Measurements from ENCODE around the gene GLT6D1. TPM values are rescaled to one million over a fixed set of nuclear protein-coding genes. Genes with fewer than 3 reads are reported as not detected.

Gene GLT6D1
- total RNA-seq, 1 donor from 2014 or later, result not detected

- no peak for DNase-seq (ENCODE audit: low spot score)
- no peak overlapping the region for H3K4me3 Mint-ChIP-seq (ENCODE audit: unreplicated experiment)
- TF ChIP-seq, protein P1, sequence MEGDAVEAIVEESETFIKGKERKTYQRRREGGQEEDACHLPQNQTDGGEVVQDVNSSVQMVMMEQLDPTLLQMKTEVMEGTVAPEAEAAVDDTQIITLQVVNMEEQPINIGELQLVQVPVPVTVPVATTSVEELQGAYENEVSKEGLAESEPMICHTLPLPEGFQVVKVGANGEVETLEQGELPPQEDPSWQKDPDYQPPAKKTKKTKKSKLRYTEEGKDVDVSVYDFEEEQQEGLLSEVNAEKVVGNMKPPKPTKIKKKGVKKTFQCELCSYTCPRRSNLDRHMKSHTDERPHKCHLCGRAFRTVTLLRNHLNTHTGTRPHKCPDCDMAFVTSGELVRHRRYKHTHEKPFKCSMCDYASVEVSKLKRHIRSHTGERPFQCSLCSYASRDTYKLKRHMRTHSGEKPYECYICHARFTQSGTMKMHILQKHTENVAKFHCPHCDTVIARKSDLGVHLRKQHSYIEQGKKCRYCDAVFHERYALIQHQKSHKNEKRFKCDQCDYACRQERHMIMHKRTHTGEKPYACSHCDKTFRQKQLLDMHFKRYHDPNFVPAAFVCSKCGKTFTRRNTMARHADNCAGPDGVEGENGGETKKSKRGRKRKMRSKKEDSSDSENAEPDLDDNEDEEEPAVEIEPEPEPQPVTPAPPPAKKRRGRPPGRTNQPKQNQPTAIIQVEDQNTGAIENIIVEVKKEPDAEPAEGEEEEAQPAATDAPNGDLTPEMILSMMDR (IDR thresholded peaks at IDR 0.05), result no peak
- H3K4me1 Mint-ChIP-seq (ENCODE audit: low read depth), result no peaks in the 10 kb centered on the region
- H3K27me3 Mint-ChIP-seq (ENCODE audit: low read depth), result peaks cover 13% of the 10 kb centered on the region
- H3K36me3 Mint-ChIP-seq (ENCODE audit: low read depth), result no peaks in the 10 kb centered on the region
- H3K9me3 Mint-ChIP-seq (ENCODE audit: low read depth), result peaks cover under 1% of the 10 kb centered on the region
- H3K27ac Mint-ChIP-seq (ENCODE audit: unreplicated experiment), result no peak overlapping the region
These were observed 63.2 kb downstream of the GLT6D1 start for GRCh38 chr9:135575995-135576631.

GRCh38 chr9:135574943-135575342 lies 64.4 kb downstream of the GLT6D1 start:
- Mint-ChIP-seq H3K27me3 (ENCODE audit: low read depth) (peaks cover 18% of the 10 kb centered on the region), H3K4me3 (ENCODE audit: unreplicated experiment) (no peak overlapping the region), H3K36me3 (ENCODE audit: low read depth) (no peaks in the 10 kb centered on the region), H3K9me3 (ENCODE audit: low read depth) (peaks cover 8% of the 10 kb centered on the region), H3K4me1 (ENCODE audit: low read depth) (no peaks in the 10 kb centered on the region), H3K27ac (ENCODE audit: unreplicated experiment) (no peak overlapping the region)
- TF ChIP-seq, protein P1 (IDR thresholded peaks at IDR 0.05), result no peak
- DNase-seq (ENCODE audit: low spot score), result no peak

DNA sequence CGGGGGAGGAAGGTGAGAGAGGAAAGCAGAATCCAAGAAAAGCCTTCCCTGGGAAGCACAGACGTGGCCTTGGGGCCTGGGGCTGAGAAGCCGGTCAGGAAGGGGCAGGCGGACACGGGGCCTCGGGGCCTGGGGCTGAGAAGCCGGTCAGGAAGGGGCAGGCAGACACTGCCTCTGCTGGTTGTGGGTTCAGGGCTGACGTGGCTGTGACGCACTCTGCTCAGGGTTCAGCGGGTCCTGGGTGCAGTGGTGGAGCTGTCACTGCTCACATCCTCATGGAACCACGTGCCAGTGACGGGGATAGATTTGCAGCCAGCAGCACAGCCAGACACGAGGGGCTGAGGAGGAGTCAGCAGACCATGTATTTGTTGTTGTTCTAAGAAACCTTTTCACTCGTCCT lies 65.0 kb downstream of the GLT6D1 start:
- H3K27me3 Mint-ChIP-seq (ENCODE audit: low read depth), result peaks cover 18% of the 10 kb centered on the region
- TF ChIP-seq, protein P1 (IDR thresholded peaks at IDR 0.05), result no peak
- DNase-seq (ENCODE audit: low spot score), result no peak
- no peak overlapping the region for H3K27ac Mint-ChIP-seq (ENCODE audit: unreplicated experiment)
- H3K4me1 Mint-ChIP-seq (ENCODE audit: low read depth), result no peaks in the 10 kb centered on the region
- no peak overlapping the region for H3K4me3 Mint-ChIP-seq (ENCODE audit: unreplicated experiment)
- H3K36me3 Mint-ChIP-seq (ENCODE audit: low read depth), result peaks cover 1% of the 10 kb centered on the region
- H3K9me3 Mint-ChIP-seq (ENCODE audit: low read depth), result peaks cover 15% of the 10 kb centered on the region

Other genes with a start within 250 kb of the GLT6D1 start
- 9.1 to 19.6 TPM (median 19.5 TPM) in 3 replicates for gene PPP1R26, start 159.8 kb downstream of the GLT6D1 start, total RNA-seq
- 22.7 to 24.6 TPM (median 24.4 TPM) in 3 replicates for gene MRPS2, start 138.9 kb downstream of the GLT6D1 start, total RNA-seq
- gene LCN1, start 118.1 kb downstream of the GLT6D1 start, total RNA-seq, result 0.60 TPM in 1 of 3 replicates, not detected in the others
- 0.50 TPM in 1 of 3 replicates, not detected in the others for gene OBP2A, start 93.4 kb downstream of the GLT6D1 start, total RNA-seq
- not detected in 3 replicates for gene PAEP, start 77.8 kb downstream of the GLT6D1 start, total RNA-seq
- gene LCN9, start 23.8 kb upstream of the GLT6D1 start, total RNA-seq, result 1.8 to 2.0 TPM in 2 of 3 replicates, not detected in the other
- not detected in 3 replicates for gene SOHLH1, start 59.9 kb upstream of the GLT6D1 start, total RNA-seq
- not detected in 3 replicates for gene KCNT1, start 62.6 kb upstream of the GLT6D1 start, total RNA-seq

All from chondrocyte (in vitro differentiated cells).